IMR-90 (cell line): ENCODE data around the gene CLMP. TPM values are rescaled to one million over a fixed set of nuclear protein-coding genes. Genes with fewer than 3 reads are reported as not detected.

Experiments used
- ATAC-seq: fragments of 200-7000 bp; cut with Tn5 transposase; 2 replicates; pipeline ENCODE4 v1.9.1; 2020; ENCODE audit warnings: low read depth, mild to moderate bottlenecking, moderate library complexity
- BruUV-seq: library from RNA; stranded (reverse); fragments of 400-500 nt; replicated peaks from 2 replicates; lab custom pipeline; 2021; lab: Mats Ljungman, UMichigan
- CTCF ChIA-PET: fragments of 300-600 bp; formaldehyde crosslinking; extraction: SDS; loops from one replicate; lab custom pipeline; 2021; ENCODE audit warnings: antibody characterized with exemption; lab: Yijun Ruan, JAX
- POLR2A ChIA-PET: fragments of 300-600 bp; sonication (Branson Sonifier 250); formaldehyde crosslinking; loops from one replicate; lab custom pipeline; 2022; ENCODE audit warnings: antibody characterized with exemption; ENCODE audit not compliant: unreplicated experiment; lab: Charles Lee
- DNase-seq: peaks from one replicate; pipeline ENCODE4 v3.0.0; 2013
- H2AFZ ChIP-seq: replicated peaks from 2 replicates; pipeline ENCODE3; 2013; ENCODE audit warnings: low read length, mild to moderate bottlenecking; ENCODE audit not compliant: poor library complexity
- H2AK5ac ChIP-seq: 2 replicates; pipeline ENCODE4 v1.6.1; 2013; ENCODE audit warnings: low read depth, low read length, inconsistent platforms
- H2AK9ac ChIP-seq: replicated peaks from 2 replicates; pipeline ENCODE3; 2013; ENCODE audit warnings: mild to moderate bottlenecking, low read depth, low read length, moderate library complexity; ENCODE audit not compliant: poor library complexity
- H2BK120ac ChIP-seq: 2 replicates; pipeline ENCODE4 v1.6.1; 2013; ENCODE audit warnings: low read depth, low read length, inconsistent platforms
- H2BK15ac ChIP-seq: 3 replicates; pipeline ENCODE4 v1.6.1; 2013; ENCODE audit warnings: low read depth, low read length, inconsistent platforms
- H2BK20ac ChIP-seq: 2 replicates; pipeline ENCODE4 v1.6.1; 2013; ENCODE audit warnings: low read depth, mild to moderate bottlenecking, inconsistent platforms, low read length, moderate library complexity
- H2BK5ac ChIP-seq: 2 replicates; pipeline ENCODE4 v1.6.1; 2013; ENCODE audit warnings: mild to moderate bottlenecking, low read depth, low read length, inconsistent platforms; ENCODE audit not compliant: poor library complexity, severe bottlenecking
- H3K14ac ChIP-seq: replicated peaks from 2 replicates; pipeline ENCODE4 v1.6.1; 2013; ENCODE audit warnings: low read depth, low read length, inconsistent platforms
- H3K18ac ChIP-seq: 2 replicates; pipeline ENCODE4 v1.6.1; 2013; ENCODE audit warnings: low read depth, low read length, control low read depth
- H3K23ac ChIP-seq: 2 replicates; pipeline ENCODE4 v1.6.1; 2013; ENCODE audit warnings: low read depth, low read length, inconsistent platforms
- H3K27ac ChIP-seq: 2 replicates; pipeline ENCODE4 v1.5.1; 2013; ENCODE audit warnings: mild to moderate bottlenecking, control low read depth, low read length; ENCODE audit not compliant: insufficient read depth
- H3K27me3 ChIP-seq: 2 replicates; pipeline ENCODE4 v1.6.1; 2013; ENCODE audit warnings: low read length; ENCODE audit not compliant: control insufficient read depth, insufficient read depth
- H3K36me3 ChIP-seq: 2 replicates; pipeline ENCODE4 v1.6.1; 2013; ENCODE audit warnings: low read length, mixed read lengths; ENCODE audit not compliant: control insufficient read depth, insufficient read depth
- H3K4ac ChIP-seq: 2 replicates; pipeline ENCODE4 v1.6.1; 2013; ENCODE audit warnings: low read depth, low read length, inconsistent platforms
- H3K4me1 ChIP-seq: 2 replicates; pipeline ENCODE4 v1.6.1; 2013; ENCODE audit warnings: low read length, mixed read lengths; ENCODE audit not compliant: control insufficient read depth, insufficient read depth
- H3K4me2 ChIP-seq: 2 replicates; pipeline ENCODE4 v1.6.1; 2013; ENCODE audit warnings: low read depth, mild to moderate bottlenecking, control low read depth, low read length, moderate library complexity
- H3K4me3 ChIP-seq: 2 replicates; pipeline ENCODE4 v1.5.1; 2013; ENCODE audit warnings: low read depth, mild to moderate bottlenecking, control low read depth, low read length, moderate library complexity; ENCODE audit not compliant: insufficient read depth
- H3K56ac ChIP-seq: 2 replicates; pipeline ENCODE4 v1.6.1; 2013; ENCODE audit warnings: low read length, inconsistent platforms; ENCODE audit not compliant: insufficient read depth; ENCODE audit errors: extremely low read depth
- H3K79me1 ChIP-seq, 2 experiments: 2 replicates each; pipeline ENCODE4 v1.6.1; 2013; ENCODE audit warnings: low read length in 2 of 2, inconsistent platforms in 1 of 2, low read depth in 1 of 2
- H3K9ac ChIP-seq: 2 replicates; pipeline ENCODE4 v1.6.1; 2013; ENCODE audit warnings: low read depth, low read length, control low read depth
- H3K9me1 ChIP-seq: 2 replicates; pipeline ENCODE4 v1.6.1; 2013; ENCODE audit warnings: low read length, inconsistent platforms; ENCODE audit not compliant: insufficient read depth
- H3K9me3 ChIP-seq: 2 replicates; pipeline ENCODE4 v1.6.1; 2013; ENCODE audit warnings: low read length; ENCODE audit not compliant: control insufficient read depth, insufficient read depth
- H4K20me1 ChIP-seq: 2 replicates; pipeline ENCODE4 v1.6.1; 2013; ENCODE audit warnings: low read length, inconsistent platforms; ENCODE audit not compliant: insufficient read depth
- H4K5ac ChIP-seq: 2 replicates; pipeline ENCODE4 v1.6.1; 2013; ENCODE audit warnings: mild to moderate bottlenecking, low read depth, low read length, control low read depth
- H4K8ac ChIP-seq, 2 experiments: 2 replicates each; pipeline ENCODE4 v1.6.1; 2013; ENCODE audit warnings: low read depth in 2 of 2, low read length in 2 of 2, control low read depth in 1 of 2, inconsistent platforms in 1 of 2
- H4K91ac ChIP-seq: 2 replicates; pipeline ENCODE4 v1.6.1; 2013; ENCODE audit warnings: low read depth, low read length, inconsistent platforms; ENCODE audit not compliant: insufficient read depth
- FOS ChIP-seq: fragments of 150-350 bp; IDR thresholded peaks from 2 replicates; pipeline ENCODE4 v1.6.1; 2016; ENCODE audit warnings: low read depth, low read length
- MAFK ChIP-seq: IDR thresholded peaks from 2 replicates; pipeline ENCODE4 v1.6.1; 2012; ENCODE audit warnings: low read depth, low read length, improper control_type of control experiment
- POLR2A ChIP-seq: IDR thresholded peaks from 2 replicates; pipeline ENCODE4 v1.6.1; 2012; ENCODE audit warnings: mild to moderate bottlenecking, low read depth, low read length
- SMC3 ChIP-seq: fragments of 150-350 bp; IDR thresholded peaks from 2 replicates; pipeline ENCODE4 v1.6.1; 2016; ENCODE audit warnings: low read depth, mild to moderate bottlenecking, antibody characterized with exemption, low read length, moderate library complexity
- WGBS, 2 experiments: methylation state at CpG; one replicate each; pipeline versions ENCODE4 v1.1.5 to v1.1.7; 2013; ENCODE audit warnings: missing lambda C conversion rate in 2 of 2; ENCODE audit not compliant: insufficient read length in 1 of 2; ENCODE audit errors: extremely low coverage in 2 of 2; 5-methylcytosine and 5-hydroxymethylcytosine counted together
- dilution Hi-C: fragments of 300-500 bp; cut with HindIII; formaldehyde crosslinking; loops from one replicate; pipeline ENCODE4 v1.14.3; 2018; ENCODE audit warnings: low sequenced_read_pairs; ENCODE audit not compliant: unreplicated experiment
- in situ Hi-C: fragments of 300-500 bp; cut with MboI; formaldehyde crosslinking; loops from 3 replicates; pipeline ENCODE4 v1.14.3; 2019; ENCODE audit warnings: low sequenced_read_pairs, inconsistent platforms, mixed read lengths
- intact Hi-C: fragments of 100-400 bp; cut with micrococcal nuclease; formaldehyde crosslinking; loops from 2 replicates; pipeline ENCODE4 v1.10.0; 2022
- polyA plus RNA-seq, 3 experiments: library from polyadenylated mRNA; depleted of rRNA; stranded (reverse); fragments of >200 nt; gene quantifications; 2 replicates each; pipeline ENCODE4 v1.2.3, GENCODE V29; 2012; ENCODE audit warnings: low replicate concordance in 1 of 3
- total RNA-seq: library from RNA; depleted of rRNA; stranded (reverse); fragments of >200 nt; gene quantifications from 2 replicates; pipeline ENCODE4 v1.2.3, GENCODE V29; 2012

Gene CLMP
- total and polyA plus RNA-seq, 2 of the 4 experiments (the other 2 are of a cell fraction): 54.7 to 95.7 TPM

- TF ChIP-seq SMC3 (no peak), POLR2A (no peak), FOS (peak; percentile 71; the same call in 1 of the 2 replicates)
Measured at GRCh38 chr11:123173040-123173855, 21.8 kb downstream of the CLMP start (continued).

GRCh38 chr11:123170929-123171328 lies 24.1 kb downstream of the CLMP start:
- H3K9ac ChIP-seq: no peak overlapping the region
- H3K4me2 ChIP-seq: no peak overlapping the region
- no peak overlapping the region for H2BK5ac ChIP-seq
- intact Hi-C loops: no loop called here
- H2AK9ac ChIP-seq: no peak overlapping the region
- H4K8ac ChIP-seq: 0 out of 4 replicates have a peak overlapping the region, but pooled peaks of 1 of the 2 experiments have one; percentile 11
- no peak overlapping the region for H4K5ac ChIP-seq
- BruUV-seq: no TSS peak
- no peak overlapping the region for H3K18ac ChIP-seq
- peak overlapping the region; percentile 15; the same call in 1 of the 3 replicates for H2BK15ac ChIP-seq
- no peak overlapping the region for H3K23ac ChIP-seq
- no peaks in the 10 kb centered on the region for H3K27me3 ChIP-seq
- WGBS, 2 experiments: 83% methylated on average over 1 of the region's 3 CpGs; no CpG with 5 or more reads in 1 of the 2 experiments
- in situ Hi-C loops: loop anchor here (10.0 kb wide), 1 partner anchor 74 kb away; no protein-coding TSS in a partner anchor
- ATAC-seq: no peak
- peaks cover 5% of the 10 kb centered on the region; the same call in 1 of the 2 replicates for H4K20me1 ChIP-seq
- peak overlapping the region; percentile 80; the same call in 1 of the 2 replicates for H2AK5ac ChIP-seq
- peaks cover 35% of the 10 kb centered on the region for H3K9me1 ChIP-seq
- ChIA-PET CTCF (interaction anchor here (0.7 to 1.0 kb wide), 3 partner anchors 46 to 491 kb away, joined by 3 to 5 read pairs (median 4); no protein-coding TSS in a partner anchor), POLR2A (no interaction called here)
- 0 out of 2 replicates have a peak overlapping the region, but pooled peaks have one; percentile 27 for H3K14ac ChIP-seq
- H3K4me1 ChIP-seq: peaks cover 38% of the 10 kb centered on the region
- H2BK120ac ChIP-seq: peak overlapping the region; percentile 40; the same call in 1 of the 2 replicates
- TF ChIP-seq MAFK (peak; percentile 71), FOS (no peak)
- H2BK20ac ChIP-seq: no peak overlapping the region
- dilution Hi-C loops: no loop called here
- H3K4ac ChIP-seq: peak overlapping the region; percentile 35; the same call in 1 of the 2 replicates
- H3K56ac ChIP-seq: no peak overlapping the region
- no peak overlapping the region; the same call in 1 of the 2 replicates for H4K91ac ChIP-seq
- H3K79me1 ChIP-seq: peaks cover 33 to 70% of the 10 kb centered on the region in 2 experiments
- peaks cover 34% of the 10 kb centered on the region for H3K36me3 ChIP-seq
- peak overlapping the region; percentile 4; the same call in 1 of the 2 replicates for H3K27ac ChIP-seq
- no peak overlapping the region for H2AFZ ChIP-seq
- no peaks in the 10 kb centered on the region for H3K9me3 ChIP-seq
- DNase-seq: no peak
- no peak overlapping the region for H3K4me3 ChIP-seq
